SU-DHL-6 (cell line): ENCODE data around the gene SCAMP5.

Source experiments
- H2AFZ ChIP-seq: fragments of 200-600 bp; sonication (generic); 2 replicates; pipeline ENCODE4 v1.6.1; 2014; ENCODE audit warnings: low read depth, mild to moderate bottlenecking, moderate library complexity, mixed read lengths, antibody characterized with exemption, low read length; ENCODE audit not compliant: severe bottlenecking
- H3F3A ChIP-seq: fragments of 200-600 bp; shearing (Covaris generic); 2 replicates; pipeline ENCODE4 v1.6.0; 2016; ENCODE audit warnings: antibody characterized with exemption, mild to moderate bottlenecking; ENCODE audit not compliant: insufficient read depth
- H3K27ac ChIP-seq: fragments of 200-600 bp; sonication (generic); 2 replicates; pipeline ENCODE4 v1.5.1; 2016; ENCODE audit warnings: low read depth, mild to moderate bottlenecking, low read length, moderate library complexity, mixed read lengths
- H3K27me3 ChIP-seq: fragments of 200-600 bp; sonication (generic), shearing (Covaris generic); 2 replicates; pipeline ENCODE4 v1.6.0; 2014; ENCODE audit warnings: mild to moderate bottlenecking, low read length
- H3K36me3 ChIP-seq: fragments of 200-600 bp; sonication (generic); 2 replicates; pipeline ENCODE4 v1.6.1; 2014; ENCODE audit warnings: mild to moderate bottlenecking, low read length, mixed read lengths
- H3K4me2 ChIP-seq: fragments of 300-600, 200-600 bp; shearing (Covaris generic), sonication (generic); 2 replicates; pipeline ENCODE4 v1.6.0; 2014; ENCODE audit warnings: low read length, low read depth, mild to moderate bottlenecking; ENCODE audit not compliant: poor library complexity, severe bottlenecking
- H3K4me3 ChIP-seq: fragments of 200-600 bp; sonication (generic); 2 replicates; pipeline ENCODE4 v1.5.1; 2014; ENCODE audit warnings: antibody characterized with exemption, low read length, mild to moderate bottlenecking, mixed read lengths; ENCODE audit not compliant: insufficient read depth, poor library complexity, severe bottlenecking
- H3K79me2 ChIP-seq: fragments of 200-600 bp; sonication (generic); 2 replicates; pipeline ENCODE4 v1.6.1; 2014; ENCODE audit warnings: mild to moderate bottlenecking, low read length, moderate library complexity; ENCODE audit not compliant: insufficient read depth
- H3K9ac ChIP-seq: fragments of 200-600 bp; sonication (generic); 2 replicates; pipeline ENCODE4 v1.7.0; 2014; ENCODE audit warnings: mild to moderate bottlenecking, low read length
- H3K9me2 ChIP-seq: fragments of 200-600 bp; sonication (generic); replicated peaks from 2 replicates; pipeline ENCODE4 v1.6.1; 2014; ENCODE audit warnings: low read length; ENCODE audit not compliant: insufficient read depth
- H3K9me3 ChIP-seq: fragments of 200-600 bp; sonication (generic); 2 replicates; pipeline ENCODE4 v1.6.1; 2014; ENCODE audit warnings: low read length, mixed read lengths; ENCODE audit not compliant: insufficient read depth
- H4K20me1 ChIP-seq: fragments of 200-600 bp; sonication (generic); 2 replicates; pipeline ENCODE4 v1.6.1; 2014; ENCODE audit warnings: low read depth, mild to moderate bottlenecking, antibody characterized with exemption, low read length, moderate library complexity, mixed read lengths
- EZH2phosphoT487 ChIP-seq: fragments of 200-600 bp; sonication (generic), shearing (Covaris generic); conservative IDR thresholded peaks from 2 replicates; pipeline ENCODE4 v1.6.1; 2018; ENCODE audit warnings: mild to moderate bottlenecking, antibody characterized with exemption, low read length, moderate library complexity, mixed read lengths
- TF ChIP-seq, protein P1 (sequence below): fragments of 200-600 bp; sonication (generic); IDR thresholded peaks from one replicate; pipeline ENCODE4 v1.5.1; 2017; ENCODE audit warnings: antibody characterized with exemption, mild to moderate bottlenecking, low read length, moderate library complexity; ENCODE audit not compliant: insufficient read depth, poor library complexity, severe bottlenecking

SCAMP5 gene

DNA sequence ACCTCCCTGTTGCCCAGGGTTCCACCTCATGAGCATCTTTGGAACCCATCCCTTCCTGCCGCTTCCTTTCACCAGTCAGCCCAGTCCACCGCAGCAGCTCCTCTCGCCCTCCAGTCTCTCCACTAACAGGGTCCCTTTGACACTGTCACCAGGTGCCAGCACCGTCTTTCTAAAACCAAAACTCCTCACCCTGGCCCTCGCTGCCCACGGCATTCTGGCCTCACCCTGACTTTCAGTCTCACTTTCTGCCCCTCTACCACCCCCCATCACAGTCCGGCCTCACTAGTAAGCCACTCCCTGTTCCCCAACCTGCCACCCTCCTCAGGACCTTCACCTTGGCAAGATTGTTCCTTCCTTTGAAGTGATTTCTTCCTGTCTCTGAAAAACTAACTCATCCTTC lies 32.2 kb downstream of the SCAMP5 start:
- Histone ChIP-seq H3K36me3 (no peaks in the 10 kb centered on the region), H3K9me2 (no peaks in the 10 kb centered on the region), H3K27ac (no peak overlapping the region), H3K27me3 (no peaks in the 10 kb centered on the region), H4K20me1 (no peaks in the 10 kb centered on the region), H3K9me3 (no peaks in the 10 kb centered on the region), H3K9ac (no peak overlapping the region), H2AFZ (no peak overlapping the region), H3K4me3 (no peak overlapping the region), H3K79me2 (peaks cover 10% of the 10 kb centered on the region; the same call in 1 of the 2 replicates), H3F3A (peaks cover 14% of the 10 kb centered on the region), H3K4me2 (no peak overlapping the region)
- no peak for TF ChIP-seq EZH2phosphoT487

DNA sequence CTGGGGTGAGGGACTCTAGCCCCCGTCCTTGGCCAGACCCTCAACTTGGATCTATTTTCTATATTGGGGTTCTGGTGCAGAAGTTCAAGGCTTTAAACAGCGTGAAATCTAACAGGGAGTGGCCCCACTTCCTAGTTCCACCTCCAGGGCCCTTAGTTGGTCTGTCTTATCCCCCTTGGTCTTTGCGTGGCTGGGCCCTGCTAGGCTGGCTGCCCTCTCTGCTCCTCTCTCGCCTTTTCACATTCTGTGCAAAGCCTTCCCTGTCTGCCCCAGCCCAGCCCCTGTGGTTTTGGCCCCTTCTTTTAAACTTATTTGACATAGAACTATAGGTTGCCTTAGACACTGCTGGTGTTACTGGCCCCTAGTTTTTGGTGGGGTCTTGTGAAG lies 33.6 kb downstream of the SCAMP5 start:
- no peak for TF ChIP-seq EZH2phosphoT487
- TF ChIP-seq, protein P1, sequence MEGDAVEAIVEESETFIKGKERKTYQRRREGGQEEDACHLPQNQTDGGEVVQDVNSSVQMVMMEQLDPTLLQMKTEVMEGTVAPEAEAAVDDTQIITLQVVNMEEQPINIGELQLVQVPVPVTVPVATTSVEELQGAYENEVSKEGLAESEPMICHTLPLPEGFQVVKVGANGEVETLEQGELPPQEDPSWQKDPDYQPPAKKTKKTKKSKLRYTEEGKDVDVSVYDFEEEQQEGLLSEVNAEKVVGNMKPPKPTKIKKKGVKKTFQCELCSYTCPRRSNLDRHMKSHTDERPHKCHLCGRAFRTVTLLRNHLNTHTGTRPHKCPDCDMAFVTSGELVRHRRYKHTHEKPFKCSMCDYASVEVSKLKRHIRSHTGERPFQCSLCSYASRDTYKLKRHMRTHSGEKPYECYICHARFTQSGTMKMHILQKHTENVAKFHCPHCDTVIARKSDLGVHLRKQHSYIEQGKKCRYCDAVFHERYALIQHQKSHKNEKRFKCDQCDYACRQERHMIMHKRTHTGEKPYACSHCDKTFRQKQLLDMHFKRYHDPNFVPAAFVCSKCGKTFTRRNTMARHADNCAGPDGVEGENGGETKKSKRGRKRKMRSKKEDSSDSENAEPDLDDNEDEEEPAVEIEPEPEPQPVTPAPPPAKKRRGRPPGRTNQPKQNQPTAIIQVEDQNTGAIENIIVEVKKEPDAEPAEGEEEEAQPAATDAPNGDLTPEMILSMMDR, result no peak
- Histone ChIP-seq H3K27me3 (no peaks in the 10 kb centered on the region), H3K36me3 (no peaks in the 10 kb centered on the region), H3K9me3 (no peaks in the 10 kb centered on the region), H3K4me2 (no peak overlapping the region), H3K9ac (0 out of 2 replicates have a peak overlapping the region, but pooled peaks have one; percentile 3), H3F3A (peaks cover 14% of the 10 kb centered on the region), H3K4me3 (no peak overlapping the region), H3K27ac (no peak overlapping the region; the same call in 1 of the 2 replicates), H4K20me1 (no peaks in the 10 kb centered on the region), H2AFZ (no peak overlapping the region), H3K9me2 (no peaks in the 10 kb centered on the region), H3K79me2 (peaks cover 5% of the 10 kb centered on the region; the same call in 1 of the 2 replicates)

DNA sequence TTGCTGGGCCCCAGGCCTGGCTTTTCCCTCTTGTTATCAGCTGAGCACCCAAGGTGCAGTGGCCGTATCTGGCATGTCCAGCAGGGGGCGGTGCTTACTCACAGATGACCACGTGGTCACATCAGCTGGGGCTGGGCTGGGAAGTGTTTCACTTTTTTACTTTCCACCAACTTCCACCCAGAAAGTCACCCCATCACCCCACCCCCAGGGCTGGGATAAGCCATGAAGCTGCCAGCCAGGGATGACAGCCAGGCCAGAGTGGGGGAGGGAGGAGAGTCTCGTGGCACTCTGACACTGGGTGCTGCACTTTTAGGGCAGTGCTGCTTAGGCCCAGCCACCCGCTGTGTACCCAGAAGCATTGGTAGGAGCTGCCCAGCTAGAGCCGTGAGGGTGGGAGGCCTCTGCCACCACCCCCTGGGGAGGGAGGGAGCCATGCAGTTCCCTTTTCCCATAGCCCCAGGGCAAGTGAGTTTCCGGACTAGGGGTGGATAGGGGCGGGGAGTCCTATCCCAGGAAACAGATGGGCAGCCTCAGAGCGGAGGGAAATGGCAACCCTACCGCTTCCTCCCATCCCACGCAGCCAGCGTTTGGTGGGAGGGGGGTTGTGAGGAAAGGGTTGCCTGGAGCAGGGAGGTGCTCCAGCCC lies 34.1 kb downstream of the SCAMP5 start:
- Histone ChIP-seq H3K9me3 (no peaks in the 10 kb centered on the region), H3K9me2 (no peaks in the 10 kb centered on the region), H3F3A (peaks cover 9% of the 10 kb centered on the region), H4K20me1 (no peaks in the 10 kb centered on the region), H3K9ac (0 out of 2 replicates have a peak overlapping the region, but pooled peaks have one; percentile 3), H2AFZ (no peak overlapping the region), H3K4me2 (no peak overlapping the region), H3K27ac (no peak overlapping the region), H3K27me3 (no peaks in the 10 kb centered on the region), H3K4me3 (no peak overlapping the region), H3K36me3 (no peaks in the 10 kb centered on the region), H3K79me2 (0 out of 2 replicates have a peak, but pooled peaks cover under 1% of the 10 kb centered on the region)
- TF ChIP-seq, protein P1, result peak; percentile 78
- no peak for TF ChIP-seq EZH2phosphoT487

DNA sequence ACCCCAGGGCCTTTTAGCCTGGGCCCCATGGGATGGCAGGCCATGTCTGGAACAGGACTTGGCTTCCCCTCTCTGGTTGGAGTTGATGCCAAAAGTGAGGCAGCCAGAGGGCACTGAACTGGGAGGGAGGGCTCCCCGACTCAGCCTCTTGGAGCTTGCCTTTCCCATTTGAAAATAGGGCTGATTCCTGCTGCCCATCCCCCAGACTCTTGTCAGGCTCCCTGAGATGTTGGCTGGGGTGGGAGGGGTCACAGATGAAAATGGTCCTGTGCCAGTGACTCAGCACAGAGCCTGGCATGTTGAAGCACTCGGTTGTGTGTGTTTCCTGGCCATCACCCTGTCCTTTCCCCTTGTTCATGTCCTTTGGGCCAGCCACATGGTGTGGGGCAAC lies 34.7 kb downstream of the SCAMP5 start:
- Histone ChIP-seq H3K4me3 (no peak overlapping the region), H4K20me1 (no peaks in the 10 kb centered on the region), H3K79me2 (no peaks in the 10 kb centered on the region), H3K36me3 (no peaks in the 10 kb centered on the region), H3K27ac (no peak overlapping the region), H3K9me2 (no peaks in the 10 kb centered on the region), H2AFZ (no peak overlapping the region), H3K4me2 (no peak overlapping the region), H3K27me3 (no peaks in the 10 kb centered on the region), H3F3A (0 out of 2 replicates have a peak, but pooled peaks cover 3% of the 10 kb centered on the region), H3K9ac (no peak overlapping the region), H3K9me3 (no peaks in the 10 kb centered on the region)
- no peak for TF ChIP-seq EZH2phosphoT487
- TF ChIP-seq, protein P1, result no peak
